ENCODE data around the gene PRELID2. TPM values are rescaled to one million over a fixed set of nuclear protein-coding genes. Genes with fewer than 3 reads are reported as not detected.

Gene PRELID2
- 40.2 TPM for total RNA-seq

GRCh38 chr5:145834917-145835847 lies at the start of gene PRELID2:
TSS of gene PRELID2 (minus strand) at chr5:145835342. CDS start at chr5:145835251, 91 bp downstream.

GRCh38 chr5:145872914-145873313 lies 37.8 kb upstream of the PRELID2 start, which contains the start of gene GRXCR2:
TSS of gene GRXCR2 (minus strand) at chr5:145873014. CDS start at chr5:145872968, 46 bp downstream.

Other genes starting within 250 kb of the PRELID2 start
- gene GRXCR2, start 37.7 kb upstream of the PRELID2 start, total RNA-seq: 0.29 TPM
- gene SH3RF2, start 101.2 kb upstream of the PRELID2 start, total RNA-seq: 4.7 TPM